OCI-LY7 (cell line): ENCODE data around the gene TRRAP.

ENCODE experiments used
- EZH2phosphoT487 ChIP-seq: fragments of 200-600 bp; sonication (generic); IDR thresholded peaks from 2 replicates; pipeline ENCODE4 v1.6.1; 2018; ENCODE audit warnings: low read depth, borderline replicate concordance, mild to moderate bottlenecking, mixed run types, antibody characterized with exemption, low read length, moderate library complexity, mixed read lengths
- TF ChIP-seq, protein P1 (sequence below): fragments of 200-600 bp; sonication (generic); conservative IDR thresholded peaks from 2 replicates; pipeline ENCODE4 v1.5.1; 2014; ENCODE audit warnings: mild to moderate bottlenecking, antibody characterized with exemption, low read length, moderate library complexity, mixed read lengths

DNA sequence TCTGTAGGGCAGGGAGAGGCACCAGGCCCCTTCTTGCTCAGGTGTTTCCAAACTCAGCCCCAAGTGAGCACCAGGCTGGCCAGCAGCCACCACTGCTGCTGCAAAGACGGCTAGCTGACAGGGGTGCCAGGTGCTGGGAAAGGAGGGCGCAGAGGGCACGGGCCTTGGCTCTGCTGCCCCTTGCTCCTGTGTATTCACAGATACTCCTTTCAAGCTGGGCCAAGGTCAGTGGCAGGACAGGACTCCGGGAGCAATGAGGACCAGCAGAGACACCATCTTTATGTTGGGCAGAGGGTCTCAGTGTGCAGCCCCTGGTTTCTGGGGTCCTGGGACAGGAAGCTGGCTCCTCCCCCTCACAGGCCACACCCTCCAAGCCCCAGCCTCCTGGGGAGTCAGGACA, 155.4 kb downstream of the TRRAP start:
- TF ChIP-seq, protein P1, sequence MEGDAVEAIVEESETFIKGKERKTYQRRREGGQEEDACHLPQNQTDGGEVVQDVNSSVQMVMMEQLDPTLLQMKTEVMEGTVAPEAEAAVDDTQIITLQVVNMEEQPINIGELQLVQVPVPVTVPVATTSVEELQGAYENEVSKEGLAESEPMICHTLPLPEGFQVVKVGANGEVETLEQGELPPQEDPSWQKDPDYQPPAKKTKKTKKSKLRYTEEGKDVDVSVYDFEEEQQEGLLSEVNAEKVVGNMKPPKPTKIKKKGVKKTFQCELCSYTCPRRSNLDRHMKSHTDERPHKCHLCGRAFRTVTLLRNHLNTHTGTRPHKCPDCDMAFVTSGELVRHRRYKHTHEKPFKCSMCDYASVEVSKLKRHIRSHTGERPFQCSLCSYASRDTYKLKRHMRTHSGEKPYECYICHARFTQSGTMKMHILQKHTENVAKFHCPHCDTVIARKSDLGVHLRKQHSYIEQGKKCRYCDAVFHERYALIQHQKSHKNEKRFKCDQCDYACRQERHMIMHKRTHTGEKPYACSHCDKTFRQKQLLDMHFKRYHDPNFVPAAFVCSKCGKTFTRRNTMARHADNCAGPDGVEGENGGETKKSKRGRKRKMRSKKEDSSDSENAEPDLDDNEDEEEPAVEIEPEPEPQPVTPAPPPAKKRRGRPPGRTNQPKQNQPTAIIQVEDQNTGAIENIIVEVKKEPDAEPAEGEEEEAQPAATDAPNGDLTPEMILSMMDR: no peak
- no peak for TF ChIP-seq EZH2phosphoT487
